RWPE2 (cell line): ENCODE data around the gene LZTS3.

Experiments
- ATAC-seq: fragments of 200-7000 bp; cut with Tn5 transposase; 3 replicates; pipeline ENCODE4 v1.9.1; 2021; ENCODE audit warnings: low read depth
- DNase-seq: peaks from one replicate; pipeline ENCODE4 v3.0.0-alpha.2; 2020; ENCODE audit warnings: low spot score
- H3K27ac ChIP-seq: fragments of 450-650 bp; 2 replicates; pipeline ENCODE4 v1.5.1; 2017; ENCODE audit warnings: mild to moderate bottlenecking; ENCODE audit not compliant: poor library complexity, severe bottlenecking
- H3K27me3 ChIP-seq: fragments of 250-450 bp; sonication (Bioruptor Pico); 2 replicates; pipeline ENCODE4 v1.5.1; 2021; ENCODE audit warnings: mild to moderate bottlenecking, moderate library complexity; ENCODE audit not compliant: insufficient read depth, poor library complexity, severe bottlenecking
- H3K36me3 ChIP-seq: fragments of 250-450 bp; sonication (Bioruptor Pico); 2 replicates; pipeline ENCODE4 v1.5.1; 2020; ENCODE audit warnings: low read depth, mild to moderate bottlenecking, moderate library complexity
- H3K4me1 ChIP-seq: fragments of 250-450 bp; sonication (Bioruptor Pico); 2 replicates; pipeline ENCODE4 v1.5.1; 2021; ENCODE audit warnings: mild to moderate bottlenecking, moderate library complexity; ENCODE audit not compliant: insufficient read depth, poor library complexity, severe bottlenecking
- H3K4me3 ChIP-seq: fragments of 250-450 bp; sonication (Bioruptor Pico); 2 replicates; pipeline ENCODE4 v1.5.1; 2021; ENCODE audit warnings: mild to moderate bottlenecking, moderate library complexity; ENCODE audit not compliant: severe bottlenecking
- H3K9me3 ChIP-seq: fragments of 250-450 bp; sonication (Bioruptor Pico); 2 replicates; pipeline ENCODE4 v1.5.1; 2021; ENCODE audit warnings: mild to moderate bottlenecking, moderate library complexity; ENCODE audit not compliant: severe bottlenecking
- CTCF ChIP-seq: fragments of 450-650 bp; IDR thresholded peaks from one replicate; pipeline ENCODE4 v1.5.1; 2017; ENCODE audit warnings: mild to moderate bottlenecking, moderate library complexity; ENCODE audit not compliant: poor library complexity, severe bottlenecking

Gene LZTS3

GRCh38 chr20:3150908-3151307, 22.4 kb downstream of the LZTS3 start:
- DNase-seq = no peak
- Histone ChIP-seq H3K4me1 (no peaks in the 10 kb centered on the region), H3K9me3 (no peaks in the 10 kb centered on the region), H3K27ac (no peak overlapping the region), H3K4me3 (no peak overlapping the region), H3K27me3 (no peaks in the 10 kb centered on the region), H3K36me3 (peaks cover 49% of the 10 kb centered on the region)
- no peak for TF ChIP-seq CTCF
- no peak for ATAC-seq

DNA sequence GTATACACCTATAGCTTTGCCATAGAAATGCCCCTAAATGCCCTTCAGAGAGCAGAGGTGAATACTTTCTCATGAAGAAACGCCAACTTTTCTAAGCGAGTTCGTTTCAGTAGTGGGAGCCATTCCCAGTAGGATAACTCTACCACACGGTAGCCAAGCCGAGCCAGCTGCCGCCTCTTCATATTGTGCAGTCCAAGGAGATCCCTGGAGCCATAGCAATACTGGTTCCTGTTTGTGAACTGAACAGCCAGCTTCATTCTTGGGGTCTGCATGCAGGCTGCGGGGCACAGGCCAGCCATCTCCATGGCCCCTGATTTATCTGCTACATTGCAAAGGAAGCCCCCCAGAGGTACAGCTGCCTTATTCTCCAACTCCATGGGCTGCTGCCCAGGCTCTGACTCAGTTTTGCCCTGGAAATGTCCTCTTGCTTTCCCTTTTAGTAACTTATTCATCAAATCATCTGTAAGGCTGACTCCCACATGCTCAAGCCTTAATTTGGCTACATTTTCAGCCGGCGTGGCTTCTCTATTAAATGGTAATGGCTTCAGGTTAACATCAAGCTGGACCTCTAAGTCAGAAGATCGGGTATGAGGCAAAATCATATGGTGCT, 26.5 kb downstream of the LZTS3 start:
- peaks cover 46% of the 10 kb centered on the region for H3K36me3 ChIP-seq
- H3K4me3 ChIP-seq = no peak overlapping the region
- H3K4me1 ChIP-seq = no peaks in the 10 kb centered on the region
- no peaks in the 10 kb centered on the region for H3K27me3 ChIP-seq
- DNase-seq (no peak), ATAC-seq (no peak)
- no peaks in the 10 kb centered on the region for H3K9me3 ChIP-seq
- TF ChIP-seq CTCF = no peak
- H3K27ac ChIP-seq = no peak overlapping the region

DNA sequence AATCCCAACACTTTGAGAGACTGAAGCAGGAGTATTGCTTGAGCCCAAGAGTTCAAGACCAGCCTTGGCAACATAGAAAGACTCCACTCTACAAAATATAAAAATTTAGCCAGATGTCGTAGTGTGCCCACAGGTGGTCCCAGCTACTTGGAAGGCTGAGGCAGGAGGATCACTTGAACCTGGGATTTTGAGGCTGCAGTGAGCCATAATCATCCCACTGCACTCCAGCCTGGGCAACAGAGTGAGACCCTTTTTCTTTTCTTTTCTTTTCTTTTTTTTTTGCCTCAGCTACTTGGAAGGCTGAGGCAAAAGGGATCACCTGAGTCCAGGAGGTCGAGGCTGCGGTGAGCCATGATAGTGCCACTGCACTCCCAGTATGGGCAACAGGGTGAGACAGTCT, 31.6 kb downstream of the LZTS3 start:
- Histone ChIP-seq H3K27me3 (no peaks in the 10 kb centered on the region), H3K4me1 (no peaks in the 10 kb centered on the region), H3K4me3 (no peak overlapping the region), H3K27ac (no peak overlapping the region), H3K36me3 (peaks cover 24% of the 10 kb centered on the region), H3K9me3 (no peaks in the 10 kb centered on the region)
- ATAC-seq (no peak), DNase-seq (no peak)
- no peak for TF ChIP-seq CTCF

DNA sequence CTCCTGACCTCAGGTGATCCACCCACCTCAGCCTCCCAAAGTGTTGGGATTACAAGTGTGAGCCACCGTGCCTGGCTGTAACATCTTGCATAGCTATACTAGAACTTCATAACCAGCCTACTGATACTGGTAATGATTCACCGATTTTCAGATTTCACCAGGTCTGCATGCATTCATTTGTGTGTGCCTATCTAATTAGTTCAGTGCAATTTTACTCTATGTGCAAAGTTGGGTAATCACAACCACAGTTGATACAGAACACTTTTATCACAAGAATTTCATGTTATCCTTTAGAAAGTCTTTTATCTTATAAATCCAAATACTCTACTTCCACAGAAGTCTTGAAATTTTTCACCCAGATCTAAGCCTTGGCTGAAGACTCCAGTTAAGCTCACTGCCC, 35.9 kb downstream of the LZTS3 start:
- no peaks in the 10 kb centered on the region for H3K9me3 ChIP-seq
- DNase-seq (no peak), ATAC-seq (no peak)
- no peak overlapping the region for H3K4me3 ChIP-seq
- peaks cover 4% of the 10 kb centered on the region; the same call in 1 of the 2 replicates for H3K36me3 ChIP-seq
- TF ChIP-seq CTCF = no peak
- no peaks in the 10 kb centered on the region for H3K4me1 ChIP-seq
- no peaks in the 10 kb centered on the region for H3K27me3 ChIP-seq
- no peak overlapping the region for H3K27ac ChIP-seq

- Histone ChIP-seq H3K9me3 (no peaks in the 10 kb centered on the region), H3K27ac (no peak overlapping the region), H3K4me3 (no peak overlapping the region), H3K36me3 (peaks cover 4% of the 10 kb centered on the region; the same call in 1 of the 2 replicates), H3K27me3 (no peaks in the 10 kb centered on the region), H3K4me1 (no peaks in the 10 kb centered on the region)
- DNase-seq (no peak), ATAC-seq (peak; percentile 52; the same call in 1 of the 3 replicates)
- TF ChIP-seq CTCF = no peak
Observed at GRCh38 chr20:3135507-3136070, 37.8 kb downstream of the LZTS3 start.
